Measurements from ENCODE around the gene ASCL1.

Gene ASCL1

DNA sequence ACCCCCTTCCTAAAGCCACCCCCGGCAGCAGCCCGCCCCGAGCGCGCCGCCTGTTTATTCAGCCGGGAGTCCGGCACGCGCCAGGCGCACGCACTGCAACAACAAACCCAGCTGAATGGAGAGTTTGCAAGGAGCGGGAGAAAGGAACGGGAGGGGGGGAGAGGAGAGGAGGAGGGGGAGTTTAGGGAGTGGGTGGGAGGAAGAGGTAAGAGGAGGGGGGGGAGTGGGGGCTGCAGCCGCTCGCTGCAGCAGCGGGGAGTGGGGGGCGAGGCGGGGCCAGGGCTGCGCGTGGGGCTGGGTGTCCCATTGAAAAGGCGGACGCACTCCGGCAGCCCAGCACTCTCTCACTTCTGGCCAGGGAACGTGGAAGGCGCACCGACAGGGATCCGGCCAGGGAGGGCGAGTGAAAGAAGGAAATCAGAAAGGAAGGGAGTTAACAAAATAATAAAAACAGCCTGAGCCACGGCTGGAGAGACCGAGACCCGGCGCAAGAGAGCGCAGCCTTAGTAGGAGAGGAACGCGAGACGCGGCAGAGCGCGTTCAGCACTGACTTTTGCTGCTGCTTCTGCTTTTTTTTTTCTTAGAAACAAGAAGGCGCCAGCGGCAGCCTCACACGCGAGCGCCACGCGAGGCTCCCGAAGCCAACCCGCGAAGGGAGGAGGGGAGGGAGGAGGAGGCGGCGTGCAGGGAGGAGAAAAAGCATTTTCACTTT, at the start of gene ASCL1:
Gene ASCL1 (plus strand): TSS at position 336 of the 712 bp plus-strand sequence. CDS start 571 bp downstream, outside the sequence.
- peak in 23 of 51 donors; percentile 5 to 72 (median 35) for DNase-seq

- no peak for DNase-seq
Observed at GRCh38 chr12:102907918-102908317, 49.6 kb upstream of the ASCL1 start.

DNA sequence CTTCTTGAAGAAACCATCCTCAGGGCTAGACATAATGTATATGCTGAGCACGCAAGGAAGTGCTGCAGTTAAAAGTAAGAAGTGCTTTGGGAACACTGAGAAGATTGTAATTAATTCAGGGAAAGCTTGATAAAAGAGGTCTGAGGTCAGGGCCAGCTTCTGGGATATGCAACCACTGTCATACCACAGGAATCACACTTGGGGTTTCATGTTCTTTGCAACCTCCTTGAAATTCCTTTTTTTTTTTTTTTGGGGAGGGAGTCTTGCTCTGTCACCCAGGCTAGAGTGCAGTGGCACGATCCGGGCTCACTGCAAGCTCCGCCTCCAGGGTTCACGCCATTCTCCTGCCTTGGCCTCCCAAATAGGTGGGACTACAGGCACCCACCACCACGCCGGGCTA, 47.3 kb upstream of the ASCL1 start:
- no peak for DNase-seq

GRCh38 chr12:102910792-102911191, 46.7 kb upstream of the ASCL1 start:
- DNase-seq, result no peak

DNA sequence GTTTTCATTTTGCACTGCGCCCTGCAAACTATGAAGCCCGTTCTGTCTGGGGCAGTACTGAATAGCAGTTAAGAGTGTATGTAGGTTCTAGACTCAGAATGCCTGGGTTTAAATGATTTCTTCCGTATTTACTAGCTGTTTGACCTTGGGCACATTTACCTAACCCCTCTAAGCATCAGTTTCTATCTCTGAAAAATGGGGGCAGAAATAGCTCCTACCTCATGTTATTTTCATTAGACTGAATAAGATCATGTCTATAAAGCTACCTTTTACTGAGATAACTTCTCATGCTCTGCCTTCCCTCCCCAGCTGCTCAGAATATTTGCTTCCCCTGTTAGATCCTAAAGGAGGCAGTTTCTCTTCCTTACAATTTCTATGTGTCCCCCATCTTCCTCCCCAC, 46.2 kb upstream of the ASCL1 start:
- no peak for DNase-seq

- DNase-seq, result no peak
Observed at GRCh38 chr12:102912258-102912657, 45.2 kb upstream of the ASCL1 start.

- DNase-seq, result no peak
Observed at GRCh38 chr12:102913453-102914226, 43.8 kb upstream of the ASCL1 start.

GRCh38 chr12:102916252-102917025, 41.0 kb upstream of the ASCL1 start:
- DNase-seq, result no peak

GRCh38 chr12:102917026-102917787, 40.3 kb upstream of the ASCL1 start, which contains the start of gene PAH:
TSS of gene PAH (minus strand) at chr12:102917244. CDS start at chr12:102917130, 114 bp downstream.
- DNase-seq, result peak in 2 of 51 donors; percentile 0

GRCh38 chr12:102918840-102919239, 38.6 kb upstream of the ASCL1 start:
- no peak for DNase-seq

GRCh38 chr12:102920271-102920670, 37.2 kb upstream of the ASCL1 start:
- DNase-seq, result no peak

DNA sequence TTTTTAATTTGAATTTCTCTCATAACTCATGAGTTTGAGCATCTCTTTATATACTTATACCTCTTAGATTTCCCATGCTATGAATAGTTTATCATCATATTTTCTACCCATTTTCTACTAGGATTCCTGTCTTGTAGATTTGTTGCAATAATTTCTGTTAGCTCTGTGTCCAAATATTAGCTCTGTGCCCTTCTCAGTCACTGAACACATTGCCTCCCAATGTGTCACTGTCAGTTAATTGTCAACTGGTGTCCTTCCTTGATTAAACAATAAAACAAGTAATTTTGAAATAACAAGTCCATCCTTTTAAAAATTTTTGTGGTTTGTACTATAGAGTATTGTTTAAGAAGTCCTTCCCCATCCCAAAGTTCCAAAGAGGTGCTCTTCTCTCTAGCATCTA, 36.2 kb upstream of the ASCL1 start:
- DNase-seq, result no peak

- DNase-seq, result no peak
Observed at GRCh38 chr12:102927220-102927619, 30.3 kb upstream of the ASCL1 start.

- no peak for DNase-seq
Observed at GRCh38 chr12:102933168-102933567, 24.3 kb upstream of the ASCL1 start.

DNA sequence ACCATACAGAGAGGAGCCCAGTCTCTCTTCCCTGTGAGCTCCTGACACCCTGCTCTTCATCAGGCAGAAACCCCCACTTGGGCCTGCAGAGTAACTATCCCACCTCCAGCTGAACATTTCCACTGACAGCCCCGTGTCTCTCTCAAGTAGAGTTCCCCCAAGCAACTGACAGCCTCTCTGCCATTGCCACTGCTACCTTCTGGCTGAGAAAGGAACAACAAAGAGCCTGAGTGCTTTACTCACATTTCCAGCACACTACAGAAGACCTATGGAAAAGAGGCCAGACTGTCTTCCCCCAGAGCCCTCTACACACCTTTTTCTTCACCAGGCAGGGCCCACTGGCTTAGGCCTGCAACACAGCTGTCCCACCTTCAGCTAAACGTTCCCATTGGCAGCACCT, 18.4 kb upstream of the ASCL1 start:
- DNase-seq, result no peak

DNA sequence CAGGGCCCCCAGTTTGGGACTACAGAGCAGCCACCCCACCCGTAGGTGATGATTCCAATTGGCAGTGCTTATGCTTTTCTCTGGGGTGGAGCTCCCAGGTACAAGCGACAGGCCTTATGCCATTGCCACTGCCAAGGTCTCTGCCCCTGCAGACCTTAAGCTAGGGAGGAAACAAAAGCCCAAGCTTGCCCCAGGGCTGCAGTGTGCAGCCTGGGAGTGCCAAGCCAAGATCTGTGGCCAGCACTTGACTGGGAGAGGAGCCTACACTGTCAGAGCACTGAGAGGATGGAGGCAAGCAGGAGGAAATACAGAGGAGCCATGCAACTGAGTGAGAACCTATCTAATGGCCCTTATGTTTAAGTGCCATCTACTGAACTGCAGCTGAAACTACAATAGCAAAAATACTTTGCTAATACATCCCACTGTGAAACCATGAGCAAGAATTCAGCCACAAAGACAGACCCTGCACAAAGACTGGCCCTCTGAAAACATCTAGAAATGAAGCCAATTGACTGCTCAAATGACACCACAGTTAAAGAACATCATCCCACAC, 17.7 kb upstream of the ASCL1 start:
- DNase-seq, result no peak

- no peak for DNase-seq
Observed at GRCh38 chr12:102946042-102946441, 11.4 kb upstream of the ASCL1 start.

- DNase-seq, result peak in 35 of 51 donors; percentile 7 to 73 (median 36)
Observed at GRCh38 chr12:102948941-102949352, 8.5 kb upstream of the ASCL1 start.

- peak in 18 of 51 donors; percentile 6 to 32 (median 15) for DNase-seq
Observed at GRCh38 chr12:102950107-102950949, 7.1 kb upstream of the ASCL1 start.
